ENCODE measurements around the gene NSD2.

DNA sequence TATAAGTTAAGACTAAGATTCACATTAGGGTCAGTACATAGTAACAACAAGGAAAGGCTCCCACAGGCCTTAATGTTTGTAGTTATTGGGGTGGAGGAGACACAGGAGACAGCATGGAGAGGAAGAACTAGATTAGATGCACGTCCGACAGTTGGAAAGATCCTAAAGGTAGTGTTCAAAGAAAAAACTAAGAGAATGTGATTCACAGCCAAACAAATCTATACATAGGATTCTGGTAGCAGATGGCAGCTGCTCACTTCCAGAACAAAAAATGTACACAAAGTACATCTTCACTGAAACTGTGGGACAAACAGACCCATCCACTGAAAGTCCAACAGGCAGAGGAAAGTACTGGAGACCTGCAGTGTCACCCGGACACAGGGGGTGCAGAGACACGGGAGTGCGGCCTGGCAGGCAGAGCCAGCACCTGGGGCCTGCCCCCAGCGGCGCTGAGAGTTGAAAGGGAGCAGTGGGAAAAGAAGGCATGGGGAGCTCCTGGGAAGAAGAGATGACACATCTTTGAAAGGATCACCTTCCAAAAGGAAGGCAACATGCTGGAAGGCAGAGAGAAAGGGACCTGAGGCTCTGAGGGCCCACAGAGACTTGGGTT lies 97.6 kb downstream of the NSD2 start:
- TF ChIP-seq, protein P1, sequence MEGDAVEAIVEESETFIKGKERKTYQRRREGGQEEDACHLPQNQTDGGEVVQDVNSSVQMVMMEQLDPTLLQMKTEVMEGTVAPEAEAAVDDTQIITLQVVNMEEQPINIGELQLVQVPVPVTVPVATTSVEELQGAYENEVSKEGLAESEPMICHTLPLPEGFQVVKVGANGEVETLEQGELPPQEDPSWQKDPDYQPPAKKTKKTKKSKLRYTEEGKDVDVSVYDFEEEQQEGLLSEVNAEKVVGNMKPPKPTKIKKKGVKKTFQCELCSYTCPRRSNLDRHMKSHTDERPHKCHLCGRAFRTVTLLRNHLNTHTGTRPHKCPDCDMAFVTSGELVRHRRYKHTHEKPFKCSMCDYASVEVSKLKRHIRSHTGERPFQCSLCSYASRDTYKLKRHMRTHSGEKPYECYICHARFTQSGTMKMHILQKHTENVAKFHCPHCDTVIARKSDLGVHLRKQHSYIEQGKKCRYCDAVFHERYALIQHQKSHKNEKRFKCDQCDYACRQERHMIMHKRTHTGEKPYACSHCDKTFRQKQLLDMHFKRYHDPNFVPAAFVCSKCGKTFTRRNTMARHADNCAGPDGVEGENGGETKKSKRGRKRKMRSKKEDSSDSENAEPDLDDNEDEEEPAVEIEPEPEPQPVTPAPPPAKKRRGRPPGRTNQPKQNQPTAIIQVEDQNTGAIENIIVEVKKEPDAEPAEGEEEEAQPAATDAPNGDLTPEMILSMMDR (IDR thresholded peaks at IDR 0.05; ENCODE audit: low read depth, low read length, missing input control): no peak
- TF ChIP-seq RXRA (IDR thresholded peaks at IDR 0.05) (no peak), EGR1 (IDR thresholded peaks at IDR 0.05; ENCODE audit: low read depth in 2 of 2) (no peak), RAD21 (IDR thresholded peaks at IDR 0.05) (no peak), HNF4G (IDR thresholded peaks at IDR 0.05) (no peak), ATF3 (IDR thresholded peaks at IDR 0.05) (no peak), TAF1 (conservative IDR thresholded peaks at IDR 0.05) (no peak), YY1 (IDR thresholded peaks at IDR 0.05) (no peak), JUND (IDR thresholded peaks at IDR 0.05) (no peak), FOXA1 (IDR thresholded peaks at IDR 0.05) (no peak)
- TF ChIP-seq, protein P2, sequence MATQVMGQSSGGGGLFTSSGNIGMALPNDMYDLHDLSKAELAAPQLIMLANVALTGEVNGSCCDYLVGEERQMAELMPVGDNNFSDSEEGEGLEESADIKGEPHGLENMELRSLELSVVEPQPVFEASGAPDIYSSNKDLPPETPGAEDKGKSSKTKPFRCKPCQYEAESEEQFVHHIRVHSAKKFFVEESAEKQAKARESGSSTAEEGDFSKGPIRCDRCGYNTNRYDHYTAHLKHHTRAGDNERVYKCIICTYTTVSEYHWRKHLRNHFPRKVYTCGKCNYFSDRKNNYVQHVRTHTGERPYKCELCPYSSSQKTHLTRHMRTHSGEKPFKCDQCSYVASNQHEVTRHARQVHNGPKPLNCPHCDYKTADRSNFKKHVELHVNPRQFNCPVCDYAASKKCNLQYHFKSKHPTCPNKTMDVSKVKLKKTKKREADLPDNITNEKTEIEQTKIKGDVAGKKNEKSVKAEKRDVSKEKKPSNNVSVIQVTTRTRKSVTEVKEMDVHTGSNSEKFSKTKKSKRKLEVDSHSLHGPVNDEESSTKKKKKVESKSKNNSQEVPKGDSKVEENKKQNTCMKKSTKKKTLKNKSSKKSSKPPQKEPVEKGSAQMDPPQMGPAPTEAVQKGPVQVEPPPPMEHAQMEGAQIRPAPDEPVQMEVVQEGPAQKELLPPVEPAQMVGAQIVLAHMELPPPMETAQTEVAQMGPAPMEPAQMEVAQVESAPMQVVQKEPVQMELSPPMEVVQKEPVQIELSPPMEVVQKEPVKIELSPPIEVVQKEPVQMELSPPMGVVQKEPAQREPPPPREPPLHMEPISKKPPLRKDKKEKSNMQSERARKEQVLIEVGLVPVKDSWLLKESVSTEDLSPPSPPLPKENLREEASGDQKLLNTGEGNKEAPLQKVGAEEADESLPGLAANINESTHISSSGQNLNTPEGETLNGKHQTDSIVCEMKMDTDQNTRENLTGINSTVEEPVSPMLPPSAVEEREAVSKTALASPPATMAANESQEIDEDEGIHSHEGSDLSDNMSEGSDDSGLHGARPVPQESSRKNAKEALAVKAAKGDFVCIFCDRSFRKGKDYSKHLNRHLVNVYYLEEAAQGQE (IDR thresholded peaks at IDR 0.05): no peak
- TF ChIP-seq, protein P3, sequence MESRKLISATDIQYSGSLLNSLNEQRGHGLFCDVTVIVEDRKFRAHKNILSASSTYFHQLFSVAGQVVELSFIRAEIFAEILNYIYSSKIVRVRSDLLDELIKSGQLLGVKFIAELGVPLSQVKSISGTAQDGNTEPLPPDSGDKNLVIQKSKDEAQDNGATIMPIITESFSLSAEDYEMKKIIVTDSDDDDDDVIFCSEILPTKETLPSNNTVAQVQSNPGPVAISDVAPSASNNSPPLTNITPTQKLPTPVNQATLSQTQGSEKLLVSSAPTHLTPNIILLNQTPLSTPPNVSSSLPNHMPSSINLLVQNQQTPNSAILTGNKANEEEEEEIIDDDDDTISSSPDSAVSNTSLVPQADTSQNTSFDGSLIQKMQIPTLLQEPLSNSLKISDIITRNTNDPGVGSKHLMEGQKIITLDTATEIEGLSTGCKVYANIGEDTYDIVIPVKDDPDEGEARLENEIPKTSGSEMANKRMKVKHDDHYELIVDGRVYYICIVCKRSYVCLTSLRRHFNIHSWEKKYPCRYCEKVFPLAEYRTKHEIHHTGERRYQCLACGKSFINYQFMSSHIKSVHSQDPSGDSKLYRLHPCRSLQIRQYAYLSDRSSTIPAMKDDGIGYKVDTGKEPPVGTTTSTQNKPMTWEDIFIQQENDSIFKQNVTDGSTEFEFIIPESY (IDR thresholded peaks at IDR 0.05): no peak
- TF ChIP-seq, protein P4, sequence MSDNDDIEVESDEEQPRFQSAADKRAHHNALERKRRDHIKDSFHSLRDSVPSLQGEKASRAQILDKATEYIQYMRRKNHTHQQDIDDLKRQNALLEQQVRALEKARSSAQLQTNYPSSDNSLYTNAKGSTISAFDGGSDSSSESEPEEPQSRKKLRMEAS (IDR thresholded peaks at IDR 0.05): no peak

All from liver (tissue), 3 donors.